HepG2 (cell line): ENCODE measurements around the gene TRIM62. TPM values are rescaled to one million over a fixed set of nuclear protein-coding genes. Genes with fewer than 3 reads are reported as not detected.

Experiments used
- CENPT ChIP-seq: sonication (generic); formaldehyde crosslinking; IDR thresholded peaks from 2 replicates; pipeline ENCODE4 v1.8.0; 2022; ENCODE audit warnings: low read depth, mild to moderate bottlenecking, moderate library complexity, missing genetic modification reagents
- FOSL2 ChIP-seq: sonication (generic); formaldehyde crosslinking; IDR thresholded peaks from 2 replicates; pipeline ENCODE4 v1.4.0; 2020; ENCODE audit warnings: missing genetic modification reagents
- GABPA ChIP-seq, 2 experiments: IDR thresholded peaks; 2 replicates each; pipeline ENCODE4 v1.6.1; 2011 to 2016; ENCODE audit warnings: low read depth in 2 of 2, low read length in 1 of 2, missing biosample characterization in 1 of 2, missing genetic modification characterization in 1 of 2
- HMG20B ChIP-seq: conservative IDR thresholded peaks from 2 replicates; pipeline ENCODE4 v1.6.1; 2016; ENCODE audit warnings: missing genetic modification reagents, missing compliant biosample characterization
- HOXA7 ChIP-seq: sonication (generic); formaldehyde crosslinking; IDR thresholded peaks from 2 replicates; pipeline ENCODE4 v1.8.1; 2022; ENCODE audit warnings: mild to moderate bottlenecking, missing genetic modification reagents, moderate library complexity
- JUN ChIP-seq: sonication (generic); formaldehyde crosslinking; IDR thresholded peaks from 2 replicates; pipeline ENCODE4 v1.4.0; 2020; ENCODE audit warnings: mild to moderate bottlenecking, missing genetic modification reagents
- KMT2B ChIP-seq: IDR thresholded peaks from 2 replicates; pipeline ENCODE4 v1.6.1; 2016; ENCODE audit warnings: missing genetic modification reagents, missing compliant biosample characterization
- MAFK ChIP-seq, 2 experiments: IDR thresholded peaks in 1 of 2; conservative IDR thresholded peaks in 1 of 2; 2 replicates each; pipeline ENCODE4 v1.6.1; 2011; ENCODE audit warnings: improper control_type of control experiment in 2 of 2, low read length in 2 of 2
- NAIF1 ChIP-seq: sonication (generic); formaldehyde crosslinking; IDR thresholded peaks from 2 replicates; pipeline ENCODE4 v1.5.0; 2020; ENCODE audit warnings: mild to moderate bottlenecking, missing genetic modification reagents, borderline replicate concordance
- STAT5B ChIP-seq: sonication (generic); formaldehyde crosslinking; IDR thresholded peaks from 2 replicates; pipeline ENCODE4 v1.4.0; 2020; ENCODE audit warnings: missing genetic modification reagents
- TCF7L2 ChIP-seq: IDR thresholded peaks from 2 replicates; pipeline ENCODE4 v1.6.1; 2011; ENCODE audit warnings: mild to moderate bottlenecking, low read depth, low read length, moderate library complexity
- ZBTB14 ChIP-seq: sonication (generic); formaldehyde crosslinking; IDR thresholded peaks from 2 replicates; pipeline ENCODE4 v1.4.0; 2020; ENCODE audit warnings: missing genetic modification reagents
- ZFP36L2 ChIP-seq: sonication (generic); formaldehyde crosslinking; IDR thresholded peaks from 2 replicates; pipeline ENCODE4 v1.4.0; 2020; ENCODE audit warnings: missing genetic modification reagents
- ZNF362 ChIP-seq: sonication (generic); formaldehyde crosslinking; IDR thresholded peaks from 2 replicates; pipeline ENCODE4 v1.4.0; 2020; ENCODE audit warnings: missing genetic modification reagents, mild to moderate bottlenecking, borderline replicate concordance
- ZNF589 ChIP-seq: sonication (generic); formaldehyde crosslinking; conservative IDR thresholded peaks from 2 replicates; pipeline ENCODE4 v1.8.0; 2022; ENCODE audit warnings: mild to moderate bottlenecking, moderate library complexity, missing genetic modification reagents
- ZNF598 ChIP-seq: sonication (generic); formaldehyde crosslinking; IDR thresholded peaks from 2 replicates; pipeline ENCODE4 v1.5.1; 2020; ENCODE audit warnings: mild to moderate bottlenecking, missing genetic modification reagents, borderline replicate concordance
- ZNF800 ChIP-seq: sonication (generic); formaldehyde crosslinking; IDR thresholded peaks from 2 replicates; pipeline ENCODE4 v1.4.0; 2020; ENCODE audit warnings: missing genetic modification reagents
- polyA plus RNA-seq, 8 experiments: library from polyadenylated mRNA; depleted of rRNA in 3 of 8; stranded (reverse) in 7 of 8; unstranded in 1 of 8; fragments of >200 nt; fragmentation: Illumina TruSeq in 4 of 8; extraction: Trizol in 4 of 8; gene quantifications; 2 replicates each; pipeline versions ENCODE4 v1.2.1 to v1.2.3, GENCODE V29; 2011 to 2016; ENCODE audit warnings: low read depth in 4 of 8, missing spikeins in 1 of 8, mixed read lengths in 1 of 8; ENCODE audit not compliant: insufficient read depth in 1 of 8
- total RNA-seq, 5 experiments: library from RNA; depleted of rRNA; stranded (reverse); fragments of >200 nt; fragmentation: Illumina TruSeq; extraction: Trizol; gene quantifications; 2 replicates each; pipeline ENCODE4 v1.2.3, GENCODE V29; 2016; ENCODE audit warnings: low read depth in 1 of 5
- TF ChIP-seq, protein P1 (sequence below): sonication (generic); formaldehyde crosslinking; IDR thresholded peaks from 2 replicates; pipeline ENCODE4 v1.4.0; 2020; ENCODE audit warnings: mild to moderate bottlenecking, missing genetic modification reagents, borderline replicate concordance
- TF ChIP-seq, protein P2 (sequence below): sonication (generic); formaldehyde crosslinking; IDR thresholded peaks from 2 replicates; pipeline ENCODE4 v1.4.0; 2020; ENCODE audit warnings: missing genetic modification reagents
- TF ChIP-seq, protein P3 (sequence below): sonication (generic); formaldehyde crosslinking; IDR thresholded peaks from 2 replicates; pipeline ENCODE4 v1.5.0; 2020; ENCODE audit warnings: missing genetic modification reagents

Gene TRIM62
- total and polyA plus RNA-seq, 2 of the 13 experiments (the other 11 are each of a cell fraction or from before 2014, with no cell fraction given), result 0.53 to 0.57 TPM

- peak; percentile 58; the same call in 1 of the 2 replicates for TF ChIP-seq ZNF800 (CRISPR knock-in tag)
- no peak for TF ChIP-seq GABPA (IDR thresholded peaks at IDR 0.05; ENCODE audit: low read depth, low read length)
- TF ChIP-seq GABPA (CRISPR knock-in tag; IDR thresholded peaks at IDR 0.05; ENCODE audit: low read depth), result no peak
- TF ChIP-seq JUN (CRISPR knock-in tag), result no peak
- no peak for TF ChIP-seq ZFP36L2 (CRISPR knock-in tag)
- no peak for TF ChIP-seq TCF7L2
- TF ChIP-seq, protein P1, sequence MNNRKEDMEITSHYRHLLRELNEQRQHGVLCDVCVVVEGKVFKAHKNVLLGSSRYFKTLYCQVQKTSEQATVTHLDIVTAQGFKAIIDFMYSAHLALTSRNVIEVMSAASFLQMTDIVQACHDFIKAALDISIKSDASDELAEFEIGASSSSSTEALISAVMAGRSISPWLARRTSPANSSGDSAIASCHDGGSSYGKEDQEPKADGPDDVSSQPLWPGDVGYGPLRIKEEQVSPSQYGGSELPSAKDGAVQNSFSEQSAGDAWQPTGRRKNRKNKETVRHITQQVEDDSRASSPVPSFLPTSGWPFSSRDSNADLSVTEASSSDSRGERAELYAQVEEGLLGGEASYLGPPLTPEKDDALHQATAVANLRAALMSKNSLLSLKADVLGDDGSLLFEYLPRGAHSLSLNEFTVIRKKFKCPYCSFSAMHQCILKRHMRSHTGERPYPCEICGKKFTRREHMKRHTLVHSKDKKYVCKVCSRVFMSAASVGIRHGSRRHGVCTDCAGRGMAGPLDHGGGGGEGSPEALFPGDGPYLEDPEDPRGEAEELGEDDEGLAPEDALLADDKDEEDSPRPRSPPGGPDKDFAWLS (CRISPR knock-in tag), result no peak
- no peak for TF ChIP-seq STAT5B (CRISPR knock-in tag)
- no peak; the same call in 1 of the 2 replicates for TF ChIP-seq KMT2B (CRISPR knock-in tag)
- TF ChIP-seq ZNF598, result no peak
- no peak for TF ChIP-seq HMG20B (CRISPR knock-in tag)
- TF ChIP-seq CENPT (CRISPR knock-in tag), result peak; percentile 85
- TF ChIP-seq, protein P2, sequence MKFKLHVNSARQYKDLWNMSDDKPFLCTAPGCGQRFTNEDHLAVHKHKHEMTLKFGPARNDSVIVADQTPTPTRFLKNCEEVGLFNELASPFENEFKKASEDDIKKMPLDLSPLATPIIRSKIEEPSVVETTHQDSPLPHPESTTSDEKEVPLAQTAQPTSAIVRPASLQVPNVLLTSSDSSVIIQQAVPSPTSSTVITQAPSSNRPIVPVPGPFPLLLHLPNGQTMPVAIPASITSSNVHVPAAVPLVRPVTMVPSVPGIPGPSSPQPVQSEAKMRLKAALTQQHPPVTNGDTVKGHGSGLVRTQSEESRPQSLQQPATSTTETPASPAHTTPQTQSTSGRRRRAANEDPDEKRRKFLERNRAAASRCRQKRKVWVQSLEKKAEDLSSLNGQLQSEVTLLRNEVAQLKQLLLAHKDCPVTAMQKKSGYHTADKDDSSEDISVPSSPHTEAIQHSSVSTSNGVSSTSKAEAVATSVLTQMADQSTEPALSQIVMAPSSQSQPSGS, result no peak
- no peak for TF ChIP-seq MAFK (conservative IDR thresholded peaks at IDR 0.05 in 1 of 2, IDR thresholded peaks at IDR 0.05 in 1 of 2; ENCODE audit: low read length in 2 of 2)
- TF ChIP-seq ZNF589 (CRISPR knock-in tag), result no peak
- TF ChIP-seq FOSL2, result no peak
- TF ChIP-seq ZBTB14, result no peak
- no peak for TF ChIP-seq HOXA7
- TF ChIP-seq ZNF362 (CRISPR knock-in tag), result no peak
- TF ChIP-seq NAIF1 (CRISPR knock-in tag), result no peak
- TF ChIP-seq, protein P3, sequence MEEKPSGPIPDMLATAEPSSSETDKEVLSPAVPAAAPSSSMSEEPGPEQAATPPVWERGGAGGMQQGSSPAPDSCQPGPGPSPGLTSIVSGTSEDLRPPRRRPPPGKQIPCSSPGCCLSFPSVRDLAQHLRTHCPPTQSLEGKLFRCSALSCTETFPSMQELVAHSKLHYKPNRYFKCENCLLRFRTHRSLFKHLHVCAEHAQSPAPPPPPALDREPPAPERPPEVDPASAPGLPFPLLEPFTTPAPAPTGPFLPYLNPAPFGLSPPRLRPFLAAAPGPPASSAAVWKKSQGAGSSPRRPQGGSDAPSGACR (CRISPR knock-in tag), result no peak
Measured at GRCh38 chr1:33180911-33181890, 642 bp downstream of the TRIM62 start (continued).
